Activated T-helper 2 cell treated with anti-CD3 and anti-CD28 coated beads, Interferon-gamma antibody, Interleukin-2, Interleukin-4, amounts not matched to agents 10 μg/mL and 5 μg/mL and 100 μg/mL, durations not matched to agents 14 hours and 24 hours and 36 hours (primary cell): ENCODE measurements around the gene PAFAH2. TPM values are rescaled to one million over a fixed set of nuclear protein-coding genes. Genes with fewer than 3 reads are reported as not detected.

Experiments used
- DNase-seq: peaks from one replicate; pipeline ENCODE4 v3.0.0; 2021; ENCODE audit warnings: low spot score
- H3K27ac Mint-ChIP-seq: one replicate; pipeline ENCODE4 v1.8.0; 2021; ENCODE audit warnings: mixed read lengths
- H3K27me3 Mint-ChIP-seq: one replicate; pipeline ENCODE4 v1.8.0; 2021; ENCODE audit warnings: low read depth, mixed read lengths
- H3K36me3 Mint-ChIP-seq: one replicate; pipeline ENCODE4 v1.8.0; 2021; ENCODE audit warnings: low read depth, mixed read lengths
- H3K4me1 Mint-ChIP-seq: one replicate; pipeline ENCODE4 v1.8.0; 2021; ENCODE audit warnings: low read depth, mixed read lengths
- H3K4me3 Mint-ChIP-seq: one replicate; pipeline ENCODE4 v1.8.0; 2021; ENCODE audit warnings: low read depth, mild to moderate bottlenecking, moderate library complexity, mixed read lengths
- H3K9me3 Mint-ChIP-seq: one replicate; pipeline ENCODE4 v1.8.0; 2021; ENCODE audit warnings: mixed read lengths
- intact Hi-C: fragments of 100-400 bp; cut with micrococcal nuclease; formaldehyde crosslinking; loops from one replicate; pipeline ENCODE4 v1.15.1; 2023
- total RNA-seq: library from RNA; stranded (reverse); gene quantifications from 2 replicates; pipeline ENCODE4 v1.2.3, GENCODE V29; 2022

Gene PAFAH2
- total RNA-seq, 1 donor from 2014 or later = 7.7 TPM

GRCh38 chr1:25924454-25924853 is 73.4 kb downstream of the PAFAH2 start:
- Mint-ChIP-seq H3K4me3 (no peak overlapping the region), H3K9me3 (no peaks in the 10 kb centered on the region), H3K36me3 (no peaks in the 10 kb centered on the region), H3K27me3 (peaks cover 38% of the 10 kb centered on the region), H3K4me1 (peaks cover 18% of the 10 kb centered on the region), H3K27ac (no peak overlapping the region)
- intact Hi-C loops = no loop called here
- DNase-seq = no peak

- Mint-ChIP-seq H3K4me1 (peaks cover 23% of the 10 kb centered on the region), H3K9me3 (no peaks in the 10 kb centered on the region), H3K27ac (peak overlapping the region; percentile 5), H3K4me3 (peak overlapping the region; percentile 52), H3K27me3 (peaks cover 36% of the 10 kb centered on the region), H3K36me3 (no peaks in the 10 kb centered on the region)
- intact Hi-C loops = no loop called here
- DNase-seq = no peak
Measured at GRCh38 chr1:25922971-25923552, 74.8 kb downstream of the PAFAH2 start.

DNA sequence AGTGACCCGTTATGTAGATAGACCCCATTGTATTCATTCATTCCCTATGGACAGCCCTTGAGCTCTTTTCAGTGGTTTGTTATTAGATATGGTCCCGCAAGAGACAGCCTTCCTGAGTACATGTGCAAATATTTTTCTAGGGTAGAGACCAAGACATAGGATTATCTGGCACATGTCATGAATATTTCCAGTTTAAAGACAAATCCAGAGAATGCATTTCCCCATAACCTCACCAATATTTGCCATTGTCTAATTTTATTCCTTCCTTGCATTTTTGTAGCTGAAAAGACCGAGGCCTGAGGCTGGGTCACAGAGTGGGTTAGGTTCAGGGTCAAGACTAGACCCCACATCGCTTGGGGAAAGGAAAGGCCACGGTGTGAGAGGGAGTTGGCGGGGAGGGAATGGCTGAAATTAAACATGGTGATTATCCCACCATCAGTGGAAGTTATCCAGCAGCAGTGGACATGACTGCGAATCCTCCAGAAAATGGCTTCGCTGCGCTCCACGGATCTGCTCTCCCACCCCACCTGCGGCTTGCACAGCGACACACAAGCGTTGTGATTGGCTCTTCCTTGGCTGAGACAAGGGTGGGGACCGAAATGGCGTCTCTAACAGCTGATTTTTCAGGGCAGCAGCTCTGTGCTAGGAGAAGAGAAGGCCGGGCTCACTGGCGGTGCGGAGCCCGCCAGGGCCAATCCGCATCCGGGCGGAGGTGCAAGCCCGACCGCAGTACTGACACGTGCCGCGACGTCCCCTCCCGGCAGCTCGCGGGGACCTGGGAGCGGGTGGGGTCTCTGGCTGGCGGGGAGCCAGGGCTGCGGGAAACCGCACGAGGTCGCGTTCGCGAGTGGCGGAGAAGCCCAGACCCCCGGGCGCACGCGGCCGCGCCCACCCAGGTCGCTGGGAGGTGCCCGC is 75.5 kb downstream of the PAFAH2 start:
- peaks cover 36% of the 10 kb centered on the region for H3K27me3 Mint-ChIP-seq
- peak overlapping the region; percentile 75 for H3K4me3 Mint-ChIP-seq
- intact Hi-C loops = no loop called here
- no peaks in the 10 kb centered on the region for H3K36me3 Mint-ChIP-seq
- peak overlapping the region; percentile 43 for H3K27ac Mint-ChIP-seq
- no peaks in the 10 kb centered on the region for H3K9me3 Mint-ChIP-seq
- DNase-seq = peak; percentile 44
- H3K4me1 Mint-ChIP-seq = peaks cover 28% of the 10 kb centered on the region

DNA sequence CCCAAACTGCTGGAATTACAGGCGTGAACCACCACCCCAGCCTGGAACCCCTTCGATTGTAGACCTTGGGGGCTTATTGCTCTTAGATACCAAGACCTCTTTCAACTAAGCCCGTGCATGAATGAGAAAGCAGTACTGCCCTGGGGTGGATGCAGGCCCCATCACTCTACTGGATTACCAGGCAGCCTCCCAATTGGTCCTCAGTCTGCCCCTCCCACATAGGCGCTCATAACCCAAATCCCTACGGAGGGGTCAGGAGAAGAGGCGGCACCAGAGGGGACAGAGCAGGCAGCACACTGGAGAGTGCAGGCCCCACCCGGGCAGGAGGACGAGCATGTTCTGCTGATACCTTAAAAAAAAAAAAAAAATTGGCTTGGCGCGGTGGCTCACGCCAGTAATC is 79.2 kb downstream of the PAFAH2 start:
- DNase-seq = no peak
- H3K4me3 Mint-ChIP-seq = no peak overlapping the region
- H3K27ac Mint-ChIP-seq = no peak overlapping the region

DNA sequence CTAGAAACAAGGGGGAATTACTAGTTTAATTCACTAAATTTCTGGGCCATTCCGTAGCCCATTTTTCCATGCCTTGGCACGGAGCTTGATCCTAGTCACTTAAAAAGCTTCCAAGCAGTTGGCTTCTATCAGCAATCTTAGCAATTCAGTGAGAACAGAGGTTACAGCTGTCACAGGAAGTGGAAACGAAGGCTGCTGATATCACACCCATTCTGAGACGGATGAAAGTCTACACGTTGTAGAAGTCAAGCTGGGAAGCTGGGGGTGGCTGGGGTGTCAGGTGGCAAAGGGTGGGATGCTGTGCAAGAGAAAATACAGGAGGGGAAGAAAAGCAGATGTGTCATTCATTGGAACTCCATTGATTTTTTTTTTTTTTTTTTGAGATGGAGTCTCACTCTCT is 79.9 kb downstream of the PAFAH2 start:
- Mint-ChIP-seq H3K9me3 (no peaks in the 10 kb centered on the region), H3K4me1 (peaks cover 18% of the 10 kb centered on the region), H3K27me3 (peaks cover 7% of the 10 kb centered on the region), H3K36me3 (no peaks in the 10 kb centered on the region), H3K4me3 (no peak overlapping the region), H3K27ac (no peak overlapping the region)
- intact Hi-C loops = no loop called here
- DNase-seq = no peak

More for the DNA sequence above, 79.2 kb downstream of the PAFAH2 start:
- no peaks in the 10 kb centered on the region for H3K9me3 Mint-ChIP-seq
- intact Hi-C loops = no loop called here
- no peaks in the 10 kb centered on the region for H3K36me3 Mint-ChIP-seq
- H3K4me1 Mint-ChIP-seq = peaks cover 23% of the 10 kb centered on the region
- H3K27me3 Mint-ChIP-seq = peaks cover 12% of the 10 kb centered on the region

DNA sequence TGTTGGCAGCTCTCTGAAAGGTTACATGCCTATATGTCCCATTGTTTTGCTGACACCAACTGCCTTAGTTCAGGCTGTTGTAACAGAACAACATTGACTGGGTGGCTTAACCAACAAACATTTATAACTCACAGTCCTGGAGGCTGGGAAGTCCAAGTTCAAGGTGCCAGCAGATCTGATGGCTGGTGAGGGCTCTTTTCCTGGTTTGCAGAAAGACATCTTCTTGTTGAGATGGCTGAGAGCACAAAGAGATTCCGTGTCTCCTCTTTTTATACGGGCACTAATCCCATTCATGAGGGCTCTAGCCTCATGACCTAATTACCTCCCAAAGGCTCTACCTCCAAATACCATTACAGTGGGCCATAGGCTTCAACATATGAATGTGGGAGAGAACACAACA is 81.4 kb downstream of the PAFAH2 start:
- no peak for DNase-seq
- H3K9me3 Mint-ChIP-seq = no peaks in the 10 kb centered on the region
- H3K27ac Mint-ChIP-seq = no peak overlapping the region
- H3K4me1 Mint-ChIP-seq = peaks cover 10% of the 10 kb centered on the region
- H3K4me3 Mint-ChIP-seq = no peak overlapping the region
- H3K27me3 Mint-ChIP-seq = peaks cover 6% of the 10 kb centered on the region
- intact Hi-C loops = no loop called here
- no peaks in the 10 kb centered on the region for H3K36me3 Mint-ChIP-seq

DNA sequence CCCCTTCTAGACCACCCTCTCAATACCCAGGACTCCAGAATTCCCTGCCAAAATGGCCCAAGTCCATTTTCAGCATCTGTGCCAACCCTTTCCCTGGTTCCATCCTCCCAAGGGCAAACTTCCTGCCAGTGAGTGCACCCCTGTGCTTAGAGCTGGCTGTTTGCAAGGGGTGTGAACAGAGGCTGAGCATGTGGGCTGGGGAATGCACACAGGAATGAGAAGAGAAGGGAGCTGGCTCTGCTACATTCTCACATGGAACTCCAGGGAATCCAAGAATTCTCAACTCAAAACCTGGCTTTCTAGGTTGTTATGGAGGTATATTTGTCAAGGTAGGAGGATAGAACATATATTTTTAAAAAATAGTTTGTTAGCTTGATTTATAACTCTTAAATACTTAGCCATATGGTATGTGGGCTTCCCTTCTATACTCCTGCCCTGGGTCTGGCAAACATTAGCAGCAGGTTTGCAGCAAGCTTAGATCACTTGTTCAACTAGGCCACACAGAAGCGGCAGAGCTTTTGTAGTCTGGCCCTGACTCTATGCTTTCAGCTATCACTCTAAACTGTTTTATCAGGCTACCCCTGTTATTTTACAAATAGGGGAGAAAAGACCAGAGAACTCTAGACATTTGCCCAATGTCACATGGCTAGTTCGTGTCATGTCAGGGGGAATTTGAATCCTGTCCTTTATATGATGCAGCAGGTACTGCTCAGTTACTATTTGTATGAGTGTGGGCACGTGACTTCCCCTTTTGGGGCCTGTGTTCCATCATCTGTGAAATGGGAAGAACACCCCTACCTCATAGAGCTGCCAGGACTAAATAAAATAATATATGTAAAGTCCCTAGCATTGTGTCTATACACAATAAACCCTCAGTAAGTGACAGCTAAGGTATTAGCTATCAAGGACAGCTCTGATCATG is 83.5 kb downstream of the PAFAH2 start:
- no peaks in the 10 kb centered on the region for H3K36me3 Mint-ChIP-seq
- intact Hi-C loops = no loop called here
- no peak overlapping the region for H3K4me3 Mint-ChIP-seq
- DNase-seq = no peak
- no peak overlapping the region for H3K27ac Mint-ChIP-seq
- no peaks in the 10 kb centered on the region for H3K9me3 Mint-ChIP-seq
- H3K4me1 Mint-ChIP-seq = peaks cover 10% of the 10 kb centered on the region
- H3K27me3 Mint-ChIP-seq = peaks cover 7% of the 10 kb centered on the region

- peaks cover 9% of the 10 kb centered on the region for H3K27me3 Mint-ChIP-seq
- H3K27ac Mint-ChIP-seq = no peak overlapping the region
- intact Hi-C loops = no loop called here
- peaks cover 7% of the 10 kb centered on the region for H3K4me1 Mint-ChIP-seq
- H3K9me3 Mint-ChIP-seq = no peaks in the 10 kb centered on the region
- DNase-seq = no peak
- no peak overlapping the region for H3K4me3 Mint-ChIP-seq
- no peaks in the 10 kb centered on the region for H3K36me3 Mint-ChIP-seq
Measured at GRCh38 chr1:25913206-25913605, 84.7 kb downstream of the PAFAH2 start.

DNA sequence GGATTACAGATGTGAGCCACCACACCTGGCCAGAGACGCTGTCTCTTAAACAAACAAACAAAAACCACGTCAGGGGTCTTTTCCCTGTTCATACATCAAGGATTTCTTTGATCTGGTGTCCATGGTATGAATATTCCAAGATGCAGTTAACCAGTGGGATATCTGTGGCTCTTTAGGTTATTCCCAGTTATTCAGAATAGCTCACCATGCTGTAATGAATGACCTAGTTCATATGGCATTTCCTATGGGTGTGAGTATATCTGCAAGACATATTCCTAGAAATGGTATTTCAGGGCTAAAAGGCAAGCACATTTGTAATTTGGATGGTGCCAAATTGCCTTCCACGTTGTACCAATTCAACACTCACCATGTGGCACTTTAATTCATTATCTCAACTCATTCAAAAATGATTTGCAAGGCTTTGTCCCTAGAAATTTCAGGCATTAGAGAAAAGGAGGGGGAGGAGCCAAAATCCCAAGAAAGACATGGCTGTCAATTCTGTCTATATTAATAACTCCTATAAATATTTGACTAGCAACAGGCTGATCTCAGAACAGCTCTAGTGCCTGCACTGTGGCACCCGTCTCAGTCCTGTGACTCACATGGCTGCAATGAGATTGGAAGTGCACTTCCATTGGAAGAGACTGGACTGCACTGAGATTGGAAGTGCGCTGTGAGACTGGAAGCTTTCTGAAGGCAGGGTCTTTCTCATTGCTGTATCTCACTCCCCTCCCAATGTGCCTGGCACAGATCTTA is 85.6 kb downstream of the PAFAH2 start:
- H3K36me3 Mint-ChIP-seq = no peaks in the 10 kb centered on the region
- H3K4me3 Mint-ChIP-seq = no peak overlapping the region
- H3K4me1 Mint-ChIP-seq = peaks cover 2% of the 10 kb centered on the region
- peaks cover 19% of the 10 kb centered on the region for H3K27me3 Mint-ChIP-seq
- H3K9me3 Mint-ChIP-seq = no peaks in the 10 kb centered on the region
- H3K27ac Mint-ChIP-seq = no peak overlapping the region
- no peak for DNase-seq
- intact Hi-C loops = no loop called here

DNA sequence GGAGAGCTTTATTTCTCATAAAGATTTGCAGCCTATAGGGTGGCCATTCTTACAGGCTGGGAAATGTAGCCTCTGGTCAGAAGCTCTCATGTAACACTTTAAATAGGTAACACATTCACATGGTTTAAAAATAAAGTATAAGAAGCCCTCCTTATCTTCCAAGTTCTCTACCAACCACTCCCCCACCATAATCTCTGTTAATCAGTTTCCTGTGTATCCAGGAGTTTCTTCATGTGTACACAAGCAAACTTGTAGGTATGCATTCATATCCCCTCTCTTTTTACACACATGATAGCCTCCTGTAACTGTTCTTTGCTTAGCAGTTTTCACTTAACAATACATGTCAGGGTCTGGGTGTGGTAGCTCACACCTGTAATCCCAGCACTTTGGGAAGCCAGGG is 86.7 kb downstream of the PAFAH2 start:
- no peaks in the 10 kb centered on the region for H3K9me3 Mint-ChIP-seq
- intact Hi-C loops = no loop called here
- no peak overlapping the region for H3K27ac Mint-ChIP-seq
- H3K36me3 Mint-ChIP-seq = no peaks in the 10 kb centered on the region
- peaks cover 21% of the 10 kb centered on the region for H3K27me3 Mint-ChIP-seq
- H3K4me3 Mint-ChIP-seq = no peak overlapping the region
- no peak for DNase-seq
- peaks cover 7% of the 10 kb centered on the region for H3K4me1 Mint-ChIP-seq
